ENCODE measurements around the gene INSR.

The INSR gene

DNA sequence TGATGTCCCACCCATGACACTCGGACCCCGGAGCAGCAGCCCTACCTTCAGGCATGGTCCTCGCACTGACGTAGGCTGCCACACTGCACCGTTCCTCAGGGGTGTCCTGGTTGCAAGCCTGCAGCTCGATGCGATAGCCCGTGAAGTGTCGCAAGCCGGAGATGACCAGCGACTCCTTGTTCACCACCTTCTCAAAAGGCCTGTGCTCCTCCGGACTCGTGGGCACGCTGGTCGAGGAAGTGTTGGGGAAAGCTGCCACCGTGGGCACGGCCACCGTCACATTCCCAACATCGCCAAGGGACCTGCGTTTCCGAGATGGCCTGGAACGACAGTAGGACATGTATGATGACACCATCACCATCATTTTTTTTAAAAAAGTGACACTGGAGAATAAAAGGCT is 151.4 kb downstream of the INSR start:
- no peak for DNase-seq (ENCODE audit: low read depth in 3 of 3)

- DNase-seq (ENCODE audit: low read depth in 3 of 3) = no peak
Measured at GRCh38 chr19:7140137-7140536, 154.1 kb downstream of the INSR start.

DNA sequence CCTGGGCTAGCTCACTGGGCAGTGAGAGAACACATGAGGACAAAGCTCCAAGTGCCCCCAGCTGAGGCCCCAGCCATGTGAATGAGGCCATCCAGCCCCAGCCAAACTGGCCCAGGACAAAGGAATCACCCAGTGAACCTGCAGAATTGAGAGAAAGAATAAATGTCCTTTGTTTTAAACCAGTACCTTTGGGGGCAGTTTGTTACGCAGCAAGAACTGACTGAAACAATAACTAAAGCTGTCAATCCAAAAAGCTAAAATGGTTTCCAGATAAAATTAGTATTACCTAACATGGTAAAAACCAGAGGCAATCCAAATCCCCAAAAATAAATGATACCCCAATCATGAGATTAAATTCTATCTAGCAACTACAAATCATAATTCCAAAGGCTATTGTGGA is 155.1 kb downstream of the INSR start:
- no peak for DNase-seq (ENCODE audit: low read depth in 3 of 3)

GRCh38 chr19:7138402-7138801 is 155.8 kb downstream of the INSR start:
- no peak for DNase-seq (ENCODE audit: low read depth in 3 of 3)

DNA sequence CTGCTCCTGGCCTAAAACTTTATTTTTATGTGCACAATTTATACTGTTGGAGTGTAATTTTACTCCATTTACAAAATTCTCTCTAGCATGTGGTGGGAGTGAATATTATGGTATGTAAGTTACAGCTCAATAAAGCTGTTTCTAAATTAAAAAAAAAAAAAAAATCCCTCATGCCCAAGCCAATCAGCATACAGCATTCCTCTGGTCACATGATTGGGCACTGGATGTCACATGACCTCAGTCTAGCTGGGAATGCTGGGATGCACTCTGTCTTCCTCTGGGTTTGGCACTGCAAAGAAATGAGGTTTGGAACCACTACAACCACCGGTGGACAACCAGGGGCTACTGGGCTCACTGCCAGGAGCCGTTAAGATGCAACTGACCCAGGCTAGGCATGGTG is 157.1 kb downstream of the INSR start:
- DNase-seq (ENCODE audit: low read depth in 3 of 3) = no peak

GRCh38 chr19:7132054-7132453 is 162.2 kb downstream of the INSR start:
- DNase-seq (ENCODE audit: low read depth in 3 of 3) = no peak

DNA sequence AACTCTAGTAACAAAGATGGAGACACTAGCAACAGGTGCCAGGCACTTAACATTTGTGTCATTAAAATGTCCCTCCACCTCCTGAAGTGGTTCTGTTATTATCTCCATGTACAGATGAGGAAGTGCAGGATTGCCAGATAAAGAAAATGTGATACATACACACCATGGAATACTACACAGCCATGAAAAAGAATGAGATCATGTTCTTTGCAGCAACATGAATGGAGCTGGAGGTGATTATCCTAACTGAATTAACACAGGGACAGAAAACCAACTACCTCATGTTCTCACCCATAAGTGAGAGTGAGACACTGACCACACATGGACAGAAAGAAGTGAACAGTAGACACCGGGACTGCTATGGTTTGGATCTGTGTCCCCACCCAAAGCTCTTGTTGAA is 164.2 kb downstream of the INSR start:
- no peak for DNase-seq (ENCODE audit: low read depth in 3 of 3)

DNA sequence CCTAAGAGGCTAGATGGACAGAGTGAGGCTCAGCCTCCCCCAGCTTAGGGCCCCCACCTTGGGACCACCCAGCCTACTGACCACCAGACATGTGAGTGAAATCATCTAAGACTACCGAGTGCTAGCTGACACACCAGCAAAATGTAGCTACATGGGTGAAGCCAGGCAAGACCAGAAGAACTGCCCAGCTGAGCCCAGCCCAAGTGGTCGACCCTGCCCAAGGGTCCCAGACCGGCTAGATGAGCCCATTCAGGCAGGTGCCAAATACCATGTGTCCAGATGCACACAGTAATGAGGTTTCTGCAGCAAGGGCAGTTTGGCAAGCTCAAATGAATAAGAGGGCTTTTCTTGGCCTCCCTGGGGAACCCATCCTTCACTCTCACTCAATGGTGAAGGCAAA is 168.1 kb downstream of the INSR start:
- DNase-seq (ENCODE audit: low read depth in 3 of 3) = no peak

DNA sequence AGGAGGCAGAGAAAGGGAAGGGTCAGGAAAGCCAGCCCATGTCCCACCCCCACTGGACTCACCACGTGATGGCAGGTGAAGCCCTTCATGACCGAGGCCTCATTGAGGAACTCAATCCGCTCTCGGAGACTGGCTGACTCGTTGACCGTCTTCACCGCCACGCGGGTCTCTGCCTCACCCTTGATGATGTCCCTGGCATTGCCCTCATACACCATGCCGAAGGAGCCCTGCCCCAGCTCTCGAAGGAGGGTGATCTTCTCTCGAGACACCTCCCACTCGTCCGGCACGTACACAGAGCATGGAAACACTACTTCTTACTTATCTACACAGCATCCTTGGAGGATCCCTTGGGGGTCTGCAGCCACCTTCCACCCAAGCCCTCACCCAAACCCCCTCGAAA is 169.0 kb downstream of the INSR start:
- no peak for DNase-seq (ENCODE audit: low read depth in 3 of 3)

DNA sequence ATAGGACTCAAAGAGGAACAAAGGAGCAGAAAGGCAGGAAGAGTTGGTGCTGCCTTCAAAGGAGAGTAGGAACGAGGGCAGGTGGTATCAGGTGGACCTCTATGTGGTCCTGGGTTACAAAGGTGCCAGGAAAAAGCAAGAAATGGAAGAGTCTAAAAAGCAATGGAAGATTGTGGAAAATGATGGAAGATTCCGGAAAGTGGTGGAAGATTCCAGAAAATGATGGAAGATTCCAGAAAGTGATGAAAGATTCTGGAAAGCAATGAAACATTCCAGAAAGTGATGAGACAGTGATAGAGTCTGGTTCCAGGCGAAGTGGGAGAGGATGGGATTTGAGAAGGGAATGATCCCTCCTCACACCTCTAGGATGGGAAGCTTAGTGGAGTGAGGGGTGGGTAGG is 169.4 kb downstream of the INSR start:
- DNase-seq (ENCODE audit: low read depth in 3 of 3) = no peak

GRCh38 chr19:7122701-7123100 is 171.5 kb downstream of the INSR start:
- no peak for DNase-seq (ENCODE audit: low read depth in 3 of 3)

DNA sequence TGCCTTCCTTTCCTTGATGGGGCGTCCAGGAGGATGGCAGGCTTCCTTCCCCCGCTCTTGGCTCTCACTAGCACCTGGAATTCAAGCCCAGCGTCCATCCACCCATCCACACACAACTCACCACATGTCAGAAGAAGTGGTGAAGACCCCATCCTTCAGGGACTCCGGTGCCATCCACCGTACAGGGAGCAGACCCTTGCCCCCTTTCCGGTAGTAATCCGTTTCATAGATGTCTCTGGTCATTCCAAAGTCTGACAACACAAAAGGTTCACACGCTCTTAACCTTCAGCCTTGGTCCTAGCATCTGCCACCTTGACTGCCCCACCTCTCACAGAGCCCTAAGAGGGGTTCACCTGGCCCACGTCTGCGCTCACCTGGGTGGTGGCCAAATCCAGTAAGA is 173.7 kb downstream of the INSR start:
- no peak for DNase-seq (ENCODE audit: low read depth in 3 of 3)

GRCh38 chr19:7119582-7119981 is 174.6 kb downstream of the INSR start:
- DNase-seq (ENCODE audit: low read depth in 3 of 3) = no peak

- DNase-seq (ENCODE audit: low read depth in 3 of 3) = no peak
Measured at GRCh38 chr19:7117248-7117647, 177.0 kb downstream of the INSR start.

GRCh38 chr19:7115721-7116120 is 178.5 kb downstream of the INSR start:
- no peak for DNase-seq (ENCODE audit: low read depth in 3 of 3)

- no peak for DNase-seq (ENCODE audit: low read depth in 3 of 3)
Measured at GRCh38 chr19:7113233-7113632, 181.0 kb downstream of the INSR start.

DNA sequence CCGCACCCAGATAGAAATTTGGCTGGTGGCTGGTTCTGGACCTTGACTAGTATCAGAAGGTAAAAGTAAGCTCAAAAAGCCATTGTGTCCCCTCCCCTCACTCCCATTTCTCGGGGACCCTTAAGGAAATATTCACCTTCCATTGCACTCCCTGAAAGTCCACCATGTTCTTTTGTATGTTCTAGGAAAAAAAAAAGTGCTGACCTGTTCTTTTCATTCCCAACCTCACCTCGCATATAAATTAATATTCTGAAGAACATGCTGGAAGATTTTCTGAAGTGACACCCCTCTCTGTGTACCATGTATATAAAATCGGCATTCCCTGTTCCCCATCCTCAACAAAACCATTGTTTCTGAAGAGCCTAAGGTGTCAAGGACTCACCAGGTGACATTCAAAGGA is 181.5 kb downstream of the INSR start:
- no peak for DNase-seq (ENCODE audit: low read depth in 3 of 3)

DNA sequence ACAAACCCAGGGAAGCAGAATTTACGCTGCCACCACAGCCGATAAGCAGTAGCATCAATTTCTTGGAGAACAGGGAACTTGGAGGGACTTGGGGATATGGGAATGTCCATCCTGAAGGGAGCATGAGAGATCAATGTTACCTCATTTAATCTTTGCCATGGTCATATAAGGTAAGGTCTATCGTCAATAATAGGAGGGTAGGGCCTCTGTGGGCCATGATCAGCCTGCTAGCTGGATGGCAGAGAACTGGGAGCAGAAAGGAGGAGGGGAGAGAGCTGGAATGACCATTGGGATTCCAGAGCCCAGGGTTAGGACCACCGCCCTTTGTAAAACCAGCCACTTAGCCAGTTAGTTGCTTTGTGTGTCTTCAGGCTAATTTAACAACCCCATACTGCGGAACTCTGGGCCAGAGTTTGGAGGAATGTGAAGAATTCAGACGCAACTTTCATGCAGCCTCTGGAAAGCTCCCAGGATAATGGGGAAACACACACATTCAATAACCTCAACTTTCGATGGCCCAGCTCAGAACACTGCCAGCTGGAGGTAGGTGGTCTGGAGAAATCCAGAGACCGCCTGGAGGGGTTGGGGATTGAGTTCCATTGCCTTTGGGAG is 184.4 kb downstream of the INSR start:
- no peak for DNase-seq (ENCODE audit: low read depth in 3 of 3)

DNA sequence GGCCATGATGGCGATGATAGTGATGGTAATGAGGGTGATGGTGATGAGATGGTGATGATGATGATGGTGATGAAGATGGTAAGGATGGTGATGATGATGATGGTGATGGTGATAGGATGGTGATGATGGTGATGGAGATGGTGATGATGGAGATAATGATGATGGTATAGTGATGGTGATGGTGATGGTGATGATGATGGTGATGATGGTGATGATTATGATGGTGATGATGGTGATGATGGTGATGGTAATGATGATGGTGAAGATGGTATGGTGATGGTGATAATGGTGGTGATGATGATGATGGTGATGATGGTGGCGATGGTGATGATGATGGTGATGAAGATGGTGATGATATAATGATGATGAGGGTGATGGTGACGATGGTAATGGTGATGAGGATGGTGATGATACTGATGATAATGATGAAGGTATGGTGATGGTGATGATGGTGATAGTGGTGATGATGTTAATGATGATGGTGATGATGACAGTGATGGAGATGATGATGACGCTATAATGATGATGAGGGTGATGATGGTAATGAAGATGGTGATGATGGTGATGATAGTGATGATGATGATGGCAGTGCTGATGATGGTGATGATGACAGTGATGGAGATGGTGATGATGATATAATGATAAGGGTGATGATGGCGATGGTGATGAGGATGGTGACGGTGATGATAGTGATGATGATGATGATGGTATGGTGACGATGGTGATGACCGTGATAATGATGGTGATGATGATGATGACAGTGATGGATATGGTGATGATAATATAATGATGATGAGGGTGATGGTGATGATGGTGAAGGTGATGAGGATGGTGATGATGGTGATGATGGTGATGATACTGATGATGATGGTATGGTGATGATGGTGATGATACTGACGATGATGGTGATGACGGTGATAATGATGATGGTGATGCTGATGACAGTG is 187.2 kb downstream of the INSR start:
- no peak for DNase-seq (ENCODE audit: low read depth in 3 of 3)

GRCh38 chr19:7104747-7105447 is 189.3 kb downstream of the INSR start:
- no peak for DNase-seq (ENCODE audit: low read depth in 3 of 3)

DNA sequence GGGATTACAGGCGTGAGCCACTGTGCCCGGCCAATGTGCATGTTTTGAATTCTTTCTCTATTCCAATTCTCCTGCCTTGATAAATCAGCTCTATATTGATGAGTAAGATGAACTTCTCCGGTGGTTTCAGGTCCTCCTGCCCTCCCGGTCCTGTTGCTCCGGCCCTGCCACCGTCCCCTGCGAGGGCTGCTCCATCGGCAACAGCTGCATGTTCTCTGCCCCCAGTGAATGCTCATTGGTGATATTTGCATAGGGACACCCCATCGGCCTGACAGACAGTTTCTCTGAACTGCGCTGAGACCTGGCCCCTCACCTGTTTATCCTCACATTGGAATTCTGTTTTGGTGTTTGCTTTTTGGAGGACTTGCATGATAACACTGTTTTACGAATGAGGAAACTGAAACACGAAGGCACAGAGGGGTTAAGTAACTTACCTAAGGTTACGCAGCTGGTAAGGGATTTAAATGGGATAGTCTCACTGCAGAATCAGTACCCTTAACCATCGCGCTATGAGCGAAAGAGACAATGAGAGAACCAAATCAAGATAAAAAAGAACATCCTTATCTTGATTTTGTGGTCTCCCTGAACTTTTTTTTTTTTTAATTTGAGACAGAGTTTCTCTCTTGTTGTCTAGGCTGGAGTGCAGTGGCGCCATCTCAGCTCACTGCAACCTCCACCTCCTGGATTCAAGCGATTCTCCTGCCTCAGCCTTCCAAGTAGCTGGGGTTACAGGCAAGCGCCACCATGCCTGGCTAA is 192.5 kb downstream of the INSR start:
- no peak for DNase-seq (ENCODE audit: low read depth in 3 of 3)

- DNase-seq (ENCODE audit: low read depth in 3 of 3) = no peak
Measured at GRCh38 chr19:7099597-7099921, 194.7 kb downstream of the INSR start.

All from stimulated activated CD4-positive, alpha-beta T cell treated with anti-CD3 and anti-CD28 coated beads, TNF-alpha, amount 100 ng/mL, for 48 hours (primary cell).